K562 (cell line): ENCODE results near the gene CNDP1. TPM values are rescaled to one million over a fixed set of nuclear protein-coding genes. Genes with fewer than 3 reads are reported as not detected.
A peak's percentile ranks its signal among the peaks of the same experiment; 100 is the strongest.

ENCODE experiments used
- CBFA2T2 ChIP-seq: fragments of 450-650 bp; conservative IDR thresholded peaks from 2 replicates; pipeline ENCODE4 v1.6.1; 2017; ENCODE audit warnings: mild to moderate bottlenecking
- DPF2 ChIP-seq: fragments of 450-650 bp; IDR thresholded peaks from 2 replicates; pipeline ENCODE4 v1.6.1; 2016
- E2F5 ChIP-seq: sonication (generic); formaldehyde crosslinking; IDR thresholded peaks from 2 replicates; pipeline ENCODE4 v1.8.0; 2022; ENCODE audit warnings: mild to moderate bottlenecking, missing genetic modification reagents
- HMBOX1 ChIP-seq: sonication (generic); IDR thresholded peaks from 2 replicates; pipeline ENCODE4 v1.6.1; 2016
- HMG20A ChIP-seq: fragments of 450-650 bp; formaldehyde crosslinking; conservative IDR thresholded peaks from 2 replicates; pipeline ENCODE4 v1.4.0; 2020; ENCODE audit warnings: mild to moderate bottlenecking, mixed read lengths
- RBM39 ChIP-seq: fragments of 200-400 bp; formaldehyde crosslinking; optimal IDR thresholded peaks from 2 replicates; pipeline ENCODE3; 2018; ENCODE audit warnings: low read depth, low read length
- RHOXF2B ChIP-seq: fragments of 250-450 bp; sonication (Bioruptor Pico); conservative IDR thresholded peaks from 2 replicates; pipeline ENCODE4 v1.5.1; 2021
- RREB1 ChIP-seq: fragments of 250-450 bp; sonication (Bioruptor Pico); IDR thresholded peaks from 2 replicates; pipeline ENCODE4 v1.4.0; 2020
- ZSCAN32 ChIP-seq: fragments of 450-650 bp; formaldehyde crosslinking; IDR thresholded peaks from 2 replicates; pipeline ENCODE4 v1.4.0; 2020; ENCODE audit warnings: mild to moderate bottlenecking, moderate library complexity
- polyA plus RNA-seq, 8 experiments: library from polyadenylated mRNA; depleted of rRNA in 4 of 8; stranded (reverse) in 5 of 8; unstranded in 3 of 8; fragments of >200 nt; fragmentation: Nextera tagmentation in 2 of 8; fragmentation: Illumina TruSeq in 1 of 8; extraction: Ambion mirVana in 2 of 8; extraction: Trizol in 1 of 8; gene quantifications; 2 replicates each; pipeline versions ENCODE4 v1.2.1 to v1.2.3, GENCODE V29; 2011 to 2014; ENCODE audit warnings: inconsistent platforms in 1 of 8, missing spikeins in 1 of 8
- total RNA-seq, 7 experiments: library from RNA; depleted of rRNA in 6 of 7; stranded (reverse); fragments of >200 nt in 6 of 7; fragmentation: Illumina TruSeq in 2 of 7; extraction: Trizol in 2 of 7; gene quantifications; 2 replicates each; pipeline versions ENCODE4 v1.2.1 to v1.2.3, GENCODE V29; 2011 to 2021; ENCODE audit warnings: low replicate concordance in 1 of 7
- TF ChIP-seq, protein P1 (sequence below): fragments of 200-600 bp; sonication (generic); IDR thresholded peaks from one replicate; pipeline ENCODE4 v1.6.1; 2012; ENCODE audit warnings: mild to moderate bottlenecking, low read depth, low read length, inconsistent platforms

CNDP1 gene
- total and polyA plus RNA-seq, 9 of the 15 experiments (the other 6 are each of a cell fraction or from before 2014, with no cell fraction given): not detected

GRCh38 chr18:74508821-74509225, 25.5 kb upstream of the CNDP1 start (continued):
- TF ChIP-seq E2F5 (CRISPR knock-in tag) (no peak), HMBOX1 (no peak), CBFA2T2 (peak; percentile 58), RREB1 (CRISPR knock-in tag) (no peak), ZSCAN32 (CRISPR knock-in tag) (no peak), RHOXF2B (no peak), DPF2 (0 out of 2 replicates have a peak, but pooled peaks have one; percentile 22), HMG20A (CRISPR knock-in tag) (no peak), RBM39 (no peak)
- TF ChIP-seq, protein P1, sequence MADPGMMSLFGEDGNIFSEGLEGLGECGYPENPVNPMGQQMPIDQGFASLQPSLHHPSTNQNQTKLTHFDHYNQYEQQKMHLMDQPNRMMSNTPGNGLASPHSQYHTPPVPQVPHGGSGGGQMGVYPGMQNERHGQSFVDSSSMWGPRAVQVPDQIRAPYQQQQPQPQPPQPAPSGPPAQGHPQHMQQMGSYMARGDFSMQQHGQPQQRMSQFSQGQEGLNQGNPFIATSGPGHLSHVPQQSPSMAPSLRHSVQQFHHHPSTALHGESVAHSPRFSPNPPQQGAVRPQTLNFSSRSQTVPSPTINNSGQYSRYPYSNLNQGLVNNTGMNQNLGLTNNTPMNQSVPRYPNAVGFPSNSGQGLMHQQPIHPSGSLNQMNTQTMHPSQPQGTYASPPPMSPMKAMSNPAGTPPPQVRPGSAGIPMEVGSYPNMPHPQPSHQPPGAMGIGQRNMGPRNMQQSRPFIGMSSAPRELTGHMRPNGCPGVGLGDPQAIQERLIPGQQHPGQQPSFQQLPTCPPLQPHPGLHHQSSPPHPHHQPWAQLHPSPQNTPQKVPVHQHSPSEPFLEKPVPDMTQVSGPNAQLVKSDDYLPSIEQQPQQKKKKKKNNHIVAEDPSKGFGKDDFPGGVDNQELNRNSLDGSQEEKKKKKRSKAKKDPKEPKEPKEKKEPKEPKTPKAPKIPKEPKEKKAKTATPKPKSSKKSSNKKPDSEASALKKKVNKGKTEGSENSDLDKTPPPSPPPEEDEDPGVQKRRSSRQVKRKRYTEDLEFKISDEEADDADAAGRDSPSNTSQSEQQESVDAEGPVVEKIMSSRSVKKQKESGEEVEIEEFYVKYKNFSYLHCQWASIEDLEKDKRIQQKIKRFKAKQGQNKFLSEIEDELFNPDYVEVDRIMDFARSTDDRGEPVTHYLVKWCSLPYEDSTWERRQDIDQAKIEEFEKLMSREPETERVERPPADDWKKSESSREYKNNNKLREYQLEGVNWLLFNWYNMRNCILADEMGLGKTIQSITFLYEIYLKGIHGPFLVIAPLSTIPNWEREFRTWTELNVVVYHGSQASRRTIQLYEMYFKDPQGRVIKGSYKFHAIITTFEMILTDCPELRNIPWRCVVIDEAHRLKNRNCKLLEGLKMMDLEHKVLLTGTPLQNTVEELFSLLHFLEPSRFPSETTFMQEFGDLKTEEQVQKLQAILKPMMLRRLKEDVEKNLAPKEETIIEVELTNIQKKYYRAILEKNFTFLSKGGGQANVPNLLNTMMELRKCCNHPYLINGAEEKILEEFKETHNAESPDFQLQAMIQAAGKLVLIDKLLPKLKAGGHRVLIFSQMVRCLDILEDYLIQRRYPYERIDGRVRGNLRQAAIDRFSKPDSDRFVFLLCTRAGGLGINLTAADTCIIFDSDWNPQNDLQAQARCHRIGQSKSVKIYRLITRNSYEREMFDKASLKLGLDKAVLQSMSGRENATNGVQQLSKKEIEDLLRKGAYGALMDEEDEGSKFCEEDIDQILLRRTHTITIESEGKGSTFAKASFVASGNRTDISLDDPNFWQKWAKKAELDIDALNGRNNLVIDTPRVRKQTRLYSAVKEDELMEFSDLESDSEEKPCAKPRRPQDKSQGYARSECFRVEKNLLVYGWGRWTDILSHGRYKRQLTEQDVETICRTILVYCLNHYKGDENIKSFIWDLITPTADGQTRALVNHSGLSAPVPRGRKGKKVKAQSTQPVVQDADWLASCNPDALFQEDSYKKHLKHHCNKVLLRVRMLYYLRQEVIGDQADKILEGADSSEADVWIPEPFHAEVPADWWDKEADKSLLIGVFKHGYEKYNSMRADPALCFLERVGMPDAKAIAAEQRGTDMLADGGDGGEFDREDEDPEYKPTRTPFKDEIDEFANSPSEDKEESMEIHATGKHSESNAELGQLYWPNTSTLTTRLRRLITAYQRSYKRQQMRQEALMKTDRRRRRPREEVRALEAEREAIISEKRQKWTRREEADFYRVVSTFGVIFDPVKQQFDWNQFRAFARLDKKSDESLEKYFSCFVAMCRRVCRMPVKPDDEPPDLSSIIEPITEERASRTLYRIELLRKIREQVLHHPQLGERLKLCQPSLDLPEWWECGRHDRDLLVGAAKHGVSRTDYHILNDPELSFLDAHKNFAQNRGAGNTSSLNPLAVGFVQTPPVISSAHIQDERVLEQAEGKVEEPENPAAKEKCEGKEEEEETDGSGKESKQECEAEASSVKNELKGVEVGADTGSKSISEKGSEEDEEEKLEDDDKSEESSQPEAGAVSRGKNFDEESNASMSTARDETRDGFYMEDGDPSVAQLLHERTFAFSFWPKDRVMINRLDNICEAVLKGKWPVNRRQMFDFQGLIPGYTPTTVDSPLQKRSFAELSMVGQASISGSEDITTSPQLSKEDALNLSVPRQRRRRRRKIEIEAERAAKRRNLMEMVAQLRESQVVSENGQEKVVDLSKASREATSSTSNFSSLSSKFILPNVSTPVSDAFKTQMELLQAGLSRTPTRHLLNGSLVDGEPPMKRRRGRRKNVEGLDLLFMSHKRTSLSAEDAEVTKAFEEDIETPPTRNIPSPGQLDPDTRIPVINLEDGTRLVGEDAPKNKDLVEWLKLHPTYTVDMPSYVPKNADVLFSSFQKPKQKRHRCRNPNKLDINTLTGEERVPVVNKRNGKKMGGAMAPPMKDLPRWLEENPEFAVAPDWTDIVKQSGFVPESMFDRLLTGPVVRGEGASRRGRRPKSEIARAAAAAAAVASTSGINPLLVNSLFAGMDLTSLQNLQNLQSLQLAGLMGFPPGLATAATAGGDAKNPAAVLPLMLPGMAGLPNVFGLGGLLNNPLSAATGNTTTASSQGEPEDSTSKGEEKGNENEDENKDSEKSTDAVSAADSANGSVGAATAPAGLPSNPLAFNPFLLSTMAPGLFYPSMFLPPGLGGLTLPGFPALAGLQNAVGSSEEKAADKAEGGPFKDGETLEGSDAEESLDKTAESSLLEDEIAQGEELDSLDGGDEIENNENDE: no peak
